Measurements from ENCODE around the gene RAB36. TPM values are rescaled to one million over a fixed set of nuclear protein-coding genes. Genes with fewer than 3 reads are reported as not detected.
A peak's percentile ranks its signal among the peaks of the same experiment; 100 is the strongest.

RAB36 gene
- polyA plus RNA-seq, 1 of the 3 experiments (the other 2 are of a cell fraction) = 6.6 TPM

DNA sequence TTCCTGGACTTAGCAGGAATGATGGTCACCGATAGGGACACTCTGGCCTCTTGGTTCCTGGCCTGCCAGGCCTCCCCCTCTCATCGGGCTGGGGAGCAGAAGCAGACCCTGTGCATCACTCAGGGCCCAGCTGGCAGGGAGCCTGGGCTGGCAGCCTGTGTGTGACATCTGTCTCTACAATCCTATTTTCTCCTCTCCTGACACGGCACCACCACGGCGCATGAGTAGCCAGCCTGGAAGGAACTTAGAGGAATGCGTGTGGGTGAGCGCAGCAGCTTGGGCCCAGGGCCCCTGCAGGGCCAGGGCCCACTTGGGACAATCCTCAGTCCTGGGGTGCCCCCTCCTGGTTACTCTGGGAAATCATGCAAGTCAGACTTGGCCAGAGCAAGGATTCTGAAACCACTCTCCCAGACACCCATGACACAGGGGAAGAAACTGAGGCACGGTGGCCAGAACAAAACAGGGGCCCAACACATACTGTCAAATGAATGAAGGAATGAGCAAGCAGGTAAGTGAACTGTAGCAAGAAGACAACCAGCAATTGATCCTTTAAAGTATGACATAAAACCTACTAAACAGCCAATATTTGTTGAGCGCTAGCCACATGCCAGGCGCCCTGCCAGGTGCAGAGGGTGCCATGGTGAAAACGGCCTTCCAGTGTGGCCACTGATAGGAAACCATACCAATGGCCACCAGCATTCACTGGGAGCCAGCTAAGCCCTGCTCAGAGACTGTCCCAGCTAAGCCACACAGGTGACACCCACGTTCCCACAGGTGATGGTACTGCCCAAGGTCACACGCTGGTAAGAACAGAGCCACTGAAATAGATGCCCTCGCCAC is 16.8 kb upstream of the RAB36 start:
- CTCF ChIA-PET = interaction anchor here (0.6 to 13.2 kb wide), 54 partner anchors 9 to 944 kb away, joined by 3 to 397 read pairs (median 4); partner anchors contain the start of genes GNAZ, RAB36 and RSPH14
- Histone ChIP-seq H3K27ac (ENCODE audit: low read depth in 2 of 2, low read length in 1 of 2) (no peak overlapping the region; a peak in 1 of 4 replicates), H3K36me3 (replicated peaks in 1 of 2; ENCODE audit: control insufficient read depth in 1 of 2, insufficient read depth in 2 of 2, low read length in 1 of 2) (no peaks in the 10 kb centered on the region), H3F3A (replicated peaks; ENCODE audit: insufficient read depth) (no peaks in the 10 kb centered on the region), H3K9me2 (no peaks in the 10 kb centered on the region), H3K9ac (no peak overlapping the region), H4K20me1 (ENCODE audit: insufficient read depth) (no peaks in the 10 kb centered on the region), H3K79me2 (ENCODE audit: insufficient read depth) (no peaks in the 10 kb centered on the region), H3K4me2 (no peak overlapping the region), H3K9me3 (no peaks in the 10 kb centered on the region), H3K4me3 (ENCODE audit: low read depth in 2 of 2, low read length in 1 of 2) (no peak overlapping the region; a peak in 1 of 4 replicates), H3K27me3 (ENCODE audit: insufficient read depth) (no peaks in the 10 kb centered on the region), H3K4me1 (ENCODE audit: control insufficient read depth in 1 of 2, insufficient read depth in 2 of 2, low read depth in 1 of 2, low read length in 1 of 2) (peaks cover 0 to 22% of the 10 kb centered on the region in 2 experiments; a peak in 1 of 4 replicates), H2AFZ (ENCODE audit: low read depth) (no peak overlapping the region)
- DNase-seq = peak; percentile 90
- WGBS (ENCODE audit: low lambda C conversion rate) = 38% methylated on average over 10 of the region's 14 CpGs
- POLR2A ChIA-PET = interaction anchor here (1.0 kb wide), 2 partner anchors 16 to 169 kb away, joined by 3 to 5 read pairs; partner anchors contain the start of gene RAB36
- TF ChIP-seq, protein P1, sequence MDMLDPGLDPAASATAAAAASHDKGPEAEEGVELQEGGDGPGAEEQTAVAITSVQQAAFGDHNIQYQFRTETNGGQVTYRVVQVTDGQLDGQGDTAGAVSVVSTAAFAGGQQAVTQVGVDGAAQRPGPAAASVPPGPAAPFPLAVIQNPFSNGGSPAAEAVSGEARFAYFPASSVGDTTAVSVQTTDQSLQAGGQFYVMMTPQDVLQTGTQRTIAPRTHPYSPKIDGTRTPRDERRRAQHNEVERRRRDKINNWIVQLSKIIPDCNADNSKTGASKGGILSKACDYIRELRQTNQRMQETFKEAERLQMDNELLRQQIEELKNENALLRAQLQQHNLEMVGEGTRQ (IDR thresholded peaks at IDR 0.05; ENCODE audit: borderline replicate concordance, low read depth, low read length) = no peak
- TF ChIP-seq, protein P2, sequence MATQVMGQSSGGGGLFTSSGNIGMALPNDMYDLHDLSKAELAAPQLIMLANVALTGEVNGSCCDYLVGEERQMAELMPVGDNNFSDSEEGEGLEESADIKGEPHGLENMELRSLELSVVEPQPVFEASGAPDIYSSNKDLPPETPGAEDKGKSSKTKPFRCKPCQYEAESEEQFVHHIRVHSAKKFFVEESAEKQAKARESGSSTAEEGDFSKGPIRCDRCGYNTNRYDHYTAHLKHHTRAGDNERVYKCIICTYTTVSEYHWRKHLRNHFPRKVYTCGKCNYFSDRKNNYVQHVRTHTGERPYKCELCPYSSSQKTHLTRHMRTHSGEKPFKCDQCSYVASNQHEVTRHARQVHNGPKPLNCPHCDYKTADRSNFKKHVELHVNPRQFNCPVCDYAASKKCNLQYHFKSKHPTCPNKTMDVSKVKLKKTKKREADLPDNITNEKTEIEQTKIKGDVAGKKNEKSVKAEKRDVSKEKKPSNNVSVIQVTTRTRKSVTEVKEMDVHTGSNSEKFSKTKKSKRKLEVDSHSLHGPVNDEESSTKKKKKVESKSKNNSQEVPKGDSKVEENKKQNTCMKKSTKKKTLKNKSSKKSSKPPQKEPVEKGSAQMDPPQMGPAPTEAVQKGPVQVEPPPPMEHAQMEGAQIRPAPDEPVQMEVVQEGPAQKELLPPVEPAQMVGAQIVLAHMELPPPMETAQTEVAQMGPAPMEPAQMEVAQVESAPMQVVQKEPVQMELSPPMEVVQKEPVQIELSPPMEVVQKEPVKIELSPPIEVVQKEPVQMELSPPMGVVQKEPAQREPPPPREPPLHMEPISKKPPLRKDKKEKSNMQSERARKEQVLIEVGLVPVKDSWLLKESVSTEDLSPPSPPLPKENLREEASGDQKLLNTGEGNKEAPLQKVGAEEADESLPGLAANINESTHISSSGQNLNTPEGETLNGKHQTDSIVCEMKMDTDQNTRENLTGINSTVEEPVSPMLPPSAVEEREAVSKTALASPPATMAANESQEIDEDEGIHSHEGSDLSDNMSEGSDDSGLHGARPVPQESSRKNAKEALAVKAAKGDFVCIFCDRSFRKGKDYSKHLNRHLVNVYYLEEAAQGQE (IDR thresholded peaks at IDR 0.05; ENCODE audit: low read depth, low read length) = no peak
- TF ChIP-seq SMC3 (IDR thresholded peaks at IDR 0.05; ENCODE audit: low read depth, low read length) (peak; percentile 93), FOXM1 (IDR thresholded peaks at IDR 0.05; ENCODE audit: low read depth) (no peak), CHD2 (IDR thresholded peaks at IDR 0.05; ENCODE audit: low read length, partially characterized antibody) (peak; percentile 69), RFX5 (IDR thresholded peaks at IDR 0.05; ENCODE audit: low read length) (no peak), RCOR1 (IDR thresholded peaks at IDR 0.05; ENCODE audit: low read length) (no peak; the same call in 1 of the 2 replicates), RAD21 (IDR thresholded peaks at IDR 0.05; ENCODE audit: low read length) (peak; percentile 97), SIN3A (IDR thresholded peaks at IDR 0.05; ENCODE audit: borderline replicate concordance, low read depth, low read length) (no peak), TAF1 (IDR thresholded peaks at IDR 0.05; ENCODE audit: borderline replicate concordance, low read depth, low read length) (no peak), JUND (IDR thresholded peaks at IDR 0.05) (no peak), TEAD4 (IDR thresholded peaks at IDR 0.05; ENCODE audit: borderline replicate concordance, insufficient read depth) (no peak), FOXJ3 (CRISPR knock-in tag; IDR thresholded peaks at IDR 0.05) (no peak), EP300 (IDR thresholded peaks at IDR 0.05; ENCODE audit: borderline replicate concordance in 1 of 2, low read depth in 1 of 2, low read length in 1 of 2) (peak in 1 of 2 experiments; percentile 61; a peak in 1 of 4 replicates), POLR2AphosphoS5 (IDR thresholded peaks at IDR 0.05; ENCODE audit: low read depth, low read length) (no peak), RXRA (IDR thresholded peaks at IDR 0.05; ENCODE audit: borderline replicate concordance, low read depth) (no peak), MXI1 (IDR thresholded peaks at IDR 0.05; ENCODE audit: low read depth, low read length) (peak; percentile 72; the same call in 1 of the 2 replicates), NFIC (IDR thresholded peaks at IDR 0.05; ENCODE audit: borderline replicate concordance) (no peak), FOSL2 (IDR thresholded peaks at IDR 0.05; ENCODE audit: borderline replicate concordance, low read depth) (no peak)
- TF ChIP-seq, protein P3, sequence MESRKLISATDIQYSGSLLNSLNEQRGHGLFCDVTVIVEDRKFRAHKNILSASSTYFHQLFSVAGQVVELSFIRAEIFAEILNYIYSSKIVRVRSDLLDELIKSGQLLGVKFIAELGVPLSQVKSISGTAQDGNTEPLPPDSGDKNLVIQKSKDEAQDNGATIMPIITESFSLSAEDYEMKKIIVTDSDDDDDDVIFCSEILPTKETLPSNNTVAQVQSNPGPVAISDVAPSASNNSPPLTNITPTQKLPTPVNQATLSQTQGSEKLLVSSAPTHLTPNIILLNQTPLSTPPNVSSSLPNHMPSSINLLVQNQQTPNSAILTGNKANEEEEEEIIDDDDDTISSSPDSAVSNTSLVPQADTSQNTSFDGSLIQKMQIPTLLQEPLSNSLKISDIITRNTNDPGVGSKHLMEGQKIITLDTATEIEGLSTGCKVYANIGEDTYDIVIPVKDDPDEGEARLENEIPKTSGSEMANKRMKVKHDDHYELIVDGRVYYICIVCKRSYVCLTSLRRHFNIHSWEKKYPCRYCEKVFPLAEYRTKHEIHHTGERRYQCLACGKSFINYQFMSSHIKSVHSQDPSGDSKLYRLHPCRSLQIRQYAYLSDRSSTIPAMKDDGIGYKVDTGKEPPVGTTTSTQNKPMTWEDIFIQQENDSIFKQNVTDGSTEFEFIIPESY (IDR thresholded peaks at IDR 0.05; ENCODE audit: borderline replicate concordance, low read depth) = no peak
- TF ChIP-seq, protein P4, sequence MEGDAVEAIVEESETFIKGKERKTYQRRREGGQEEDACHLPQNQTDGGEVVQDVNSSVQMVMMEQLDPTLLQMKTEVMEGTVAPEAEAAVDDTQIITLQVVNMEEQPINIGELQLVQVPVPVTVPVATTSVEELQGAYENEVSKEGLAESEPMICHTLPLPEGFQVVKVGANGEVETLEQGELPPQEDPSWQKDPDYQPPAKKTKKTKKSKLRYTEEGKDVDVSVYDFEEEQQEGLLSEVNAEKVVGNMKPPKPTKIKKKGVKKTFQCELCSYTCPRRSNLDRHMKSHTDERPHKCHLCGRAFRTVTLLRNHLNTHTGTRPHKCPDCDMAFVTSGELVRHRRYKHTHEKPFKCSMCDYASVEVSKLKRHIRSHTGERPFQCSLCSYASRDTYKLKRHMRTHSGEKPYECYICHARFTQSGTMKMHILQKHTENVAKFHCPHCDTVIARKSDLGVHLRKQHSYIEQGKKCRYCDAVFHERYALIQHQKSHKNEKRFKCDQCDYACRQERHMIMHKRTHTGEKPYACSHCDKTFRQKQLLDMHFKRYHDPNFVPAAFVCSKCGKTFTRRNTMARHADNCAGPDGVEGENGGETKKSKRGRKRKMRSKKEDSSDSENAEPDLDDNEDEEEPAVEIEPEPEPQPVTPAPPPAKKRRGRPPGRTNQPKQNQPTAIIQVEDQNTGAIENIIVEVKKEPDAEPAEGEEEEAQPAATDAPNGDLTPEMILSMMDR (IDR thresholded peaks at IDR 0.05) = peak; percentile 86
- TF ChIP-seq, protein P5, sequence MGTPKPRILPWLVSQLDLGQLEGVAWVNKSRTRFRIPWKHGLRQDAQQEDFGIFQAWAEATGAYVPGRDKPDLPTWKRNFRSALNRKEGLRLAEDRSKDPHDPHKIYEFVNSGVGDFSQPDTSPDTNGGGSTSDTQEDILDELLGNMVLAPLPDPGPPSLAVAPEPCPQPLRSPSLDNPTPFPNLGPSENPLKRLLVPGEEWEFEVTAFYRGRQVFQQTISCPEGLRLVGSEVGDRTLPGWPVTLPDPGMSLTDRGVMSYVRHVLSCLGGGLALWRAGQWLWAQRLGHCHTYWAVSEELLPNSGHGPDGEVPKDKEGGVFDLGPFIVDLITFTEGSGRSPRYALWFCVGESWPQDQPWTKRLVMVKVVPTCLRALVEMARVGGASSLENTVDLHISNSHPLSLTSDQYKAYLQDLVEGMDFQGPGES (IDR thresholded peaks at IDR 0.05; ENCODE audit: low read depth, low read length) = no peak

Data from SK-N-SH (cell line).